K562 (cell line): ENCODE results near the gene PLCB3. TPM values are rescaled to one million over a fixed set of nuclear protein-coding genes. Genes with fewer than 3 reads are reported as not detected.

Source experiments
- CREB1 ChIP-seq, 2 experiments: sonication (generic) in 1 of 2; formaldehyde crosslinking in 1 of 2; IDR thresholded peaks; 2 replicates each; pipeline versions ENCODE4 v1.6.1 to v1.8.0; 2012 to 2022; ENCODE audit warnings: inconsistent platforms in 1 of 2, mild to moderate bottlenecking in 1 of 2, missing genetic modification reagents in 1 of 2, moderate library complexity in 1 of 2
- CTBP1 ChIP-seq: fragments of 450-650 bp; IDR thresholded peaks from 2 replicates; pipeline ENCODE4 v1.6.1; 2016; ENCODE audit warnings: borderline replicate concordance
- EP400 ChIP-seq: fragments of 450-650 bp; IDR thresholded peaks from 2 replicates; pipeline ENCODE4 v1.6.1; 2017; ENCODE audit warnings: antibody characterized with exemption, mild to moderate bottlenecking, moderate library complexity
- FUS ChIP-seq: fragments of 200-400 bp; formaldehyde crosslinking; optimal IDR thresholded peaks from 2 replicates; pipeline ENCODE3; 2017; ENCODE audit warnings: low read depth, low read length
- HMGN3 ChIP-seq: IDR thresholded peaks from 2 replicates; pipeline ENCODE4 v1.6.1; 2011; ENCODE audit warnings: borderline replicate concordance, low read depth, mild to moderate bottlenecking, mixed read lengths, low read length; ENCODE audit not compliant: insufficient read length; ENCODE audit errors: extremely low read depth
- ILF3 ChIP-seq: fragments of 450-650 bp; IDR thresholded peaks from 2 replicates; pipeline ENCODE4 v1.6.1; 2018; ENCODE audit warnings: antibody characterized with exemption, mild to moderate bottlenecking, moderate library complexity, borderline replicate concordance
- POLR2G ChIP-seq: fragments of 200-400 bp; formaldehyde crosslinking; IDR thresholded peaks from 2 replicates; pipeline ENCODE4 v1.6.1; 2017; ENCODE audit warnings: low read depth, mild to moderate bottlenecking, antibody characterized with exemption, low read length, moderate library complexity
- TBL1XR1 ChIP-seq, 2 experiments: IDR thresholded peaks; 2 replicates each; pipeline ENCODE4 v1.6.1; 2012; ENCODE audit warnings: improper control_type of control experiment in 2 of 2, low read length in 2 of 2, mild to moderate bottlenecking in 1 of 2
- ZBTB7A ChIP-seq: IDR thresholded peaks from 2 replicates; pipeline ENCODE4 v1.6.1; 2011; ENCODE audit warnings: low read depth, mild to moderate bottlenecking, low read length, moderate library complexity, borderline replicate concordance; ENCODE audit not compliant: control insufficient read depth
- ZNF324 ChIP-seq: fragments of 250-450 bp; sonication (Bioruptor Pico); IDR thresholded peaks from 2 replicates; pipeline ENCODE4 v1.4.0; 2020; ENCODE audit warnings: mild to moderate bottlenecking
- ZNF76 ChIP-seq: fragments of 250-450 bp; sonication (Bioruptor Pico); IDR thresholded peaks from 2 replicates; pipeline ENCODE4 v1.4.0; 2020; ENCODE audit warnings: mild to moderate bottlenecking, moderate library complexity, borderline replicate concordance
- polyA plus RNA-seq, 8 experiments: library from polyadenylated mRNA; depleted of rRNA in 4 of 8; stranded (reverse) in 5 of 8; unstranded in 3 of 8; fragments of >200 nt; fragmentation: Nextera tagmentation in 2 of 8; fragmentation: Illumina TruSeq in 1 of 8; extraction: Ambion mirVana in 2 of 8; extraction: Trizol in 1 of 8; gene quantifications; 2 replicates each; pipeline versions ENCODE4 v1.2.1 to v1.2.3, GENCODE V29; 2011 to 2014; ENCODE audit warnings: inconsistent platforms in 1 of 8, missing spikeins in 1 of 8
- total RNA-seq, 7 experiments: library from RNA; depleted of rRNA in 6 of 7; stranded (reverse); fragments of >200 nt in 6 of 7; fragmentation: Illumina TruSeq in 2 of 7; extraction: Trizol in 2 of 7; gene quantifications; 2 replicates each; pipeline versions ENCODE4 v1.2.1 to v1.2.3, GENCODE V29; 2011 to 2021; ENCODE audit warnings: low replicate concordance in 1 of 7
- TF ChIP-seq, protein P1 (sequence below): sonication (generic); formaldehyde crosslinking; IDR thresholded peaks from 2 replicates; pipeline ENCODE4 v1.8.1; 2023; ENCODE audit warnings: mild to moderate bottlenecking, missing genetic modification reagents
- TF ChIP-seq, protein P2 (sequence below): fragments of 250-450 bp; sonication (Bioruptor Pico); IDR thresholded peaks from 2 replicates; pipeline ENCODE4 v1.4.0; 2020
- TF ChIP-seq, protein P3 (sequence below): fragments of 450-650 bp; IDR thresholded peaks from 2 replicates; pipeline ENCODE4 v1.6.1; 2016
- TF ChIP-seq, protein P4 (sequence below), 2 experiments: fragments of 450-650 bp; conservative IDR thresholded peaks; 2 replicates each; pipeline ENCODE4 v1.6.1; 2017; ENCODE audit warnings: mild to moderate bottlenecking in 2 of 2, moderate library complexity in 2 of 2
- TF ChIP-seq, protein P5 (sequence below): sonication (generic); formaldehyde crosslinking; IDR thresholded peaks from 2 replicates; pipeline ENCODE4 v1.9.0; 2022; ENCODE audit warnings: mild to moderate bottlenecking, missing genetic modification reagents
- TF ChIP-seq, protein P6 (sequence below): IDR thresholded peaks from 2 replicates; pipeline ENCODE4 v1.6.1; 2011; ENCODE audit warnings: borderline replicate concordance, low read depth, mild to moderate bottlenecking, moderate library complexity, low read length; ENCODE audit not compliant: insufficient read depth, poor library complexity, severe bottlenecking

PLCB3 gene
- total and polyA plus RNA-seq, 9 of the 15 experiments (the other 6 are each of a cell fraction or from before 2014, with no cell fraction given), result 0.31 to 44.8 (median 14.6) TPM

DNA sequence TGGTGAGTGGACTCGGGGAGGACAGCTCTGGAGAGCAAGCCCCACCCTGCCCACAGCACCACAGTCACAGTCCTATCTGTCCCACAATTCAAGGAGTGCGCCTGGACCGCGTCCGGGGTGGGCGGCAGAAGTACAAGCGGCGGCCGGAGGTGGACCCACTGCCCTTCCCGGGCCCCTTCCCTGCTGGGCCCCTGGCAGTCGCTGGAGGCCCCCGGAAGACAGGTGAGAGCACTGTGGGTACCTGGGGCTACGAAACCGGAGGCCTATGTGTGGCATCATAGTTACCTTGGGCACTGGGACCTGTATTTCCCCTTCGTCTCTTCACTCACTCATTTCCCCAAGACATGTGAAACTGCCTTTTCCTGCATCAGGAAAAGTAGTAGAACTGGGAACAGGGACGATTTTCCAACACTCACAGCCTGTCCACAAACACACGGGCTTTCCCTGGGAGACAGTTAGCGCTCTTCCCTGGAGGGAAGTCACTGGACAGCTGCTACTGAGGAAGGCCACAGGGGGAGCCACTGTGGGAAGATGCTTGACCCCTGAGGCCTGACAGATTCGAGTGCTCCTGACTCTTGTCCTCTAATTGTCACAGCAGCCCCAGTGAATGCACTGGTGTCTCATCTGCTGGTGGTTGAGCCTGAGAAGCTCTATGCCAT is 62.9 kb downstream of the PLCB3 start (continued):
- no peak for TF ChIP-seq ZNF76 (CRISPR knock-in tag)
- TF ChIP-seq ZBTB7A, result 0 out of 2 replicates have a peak, but pooled peaks have one; percentile 21
- TF ChIP-seq HMGN3, result peak; percentile 10
- peak; percentile 23; the same call in 1 of the 2 replicates for TF ChIP-seq CTBP1
- TF ChIP-seq, protein P1, sequence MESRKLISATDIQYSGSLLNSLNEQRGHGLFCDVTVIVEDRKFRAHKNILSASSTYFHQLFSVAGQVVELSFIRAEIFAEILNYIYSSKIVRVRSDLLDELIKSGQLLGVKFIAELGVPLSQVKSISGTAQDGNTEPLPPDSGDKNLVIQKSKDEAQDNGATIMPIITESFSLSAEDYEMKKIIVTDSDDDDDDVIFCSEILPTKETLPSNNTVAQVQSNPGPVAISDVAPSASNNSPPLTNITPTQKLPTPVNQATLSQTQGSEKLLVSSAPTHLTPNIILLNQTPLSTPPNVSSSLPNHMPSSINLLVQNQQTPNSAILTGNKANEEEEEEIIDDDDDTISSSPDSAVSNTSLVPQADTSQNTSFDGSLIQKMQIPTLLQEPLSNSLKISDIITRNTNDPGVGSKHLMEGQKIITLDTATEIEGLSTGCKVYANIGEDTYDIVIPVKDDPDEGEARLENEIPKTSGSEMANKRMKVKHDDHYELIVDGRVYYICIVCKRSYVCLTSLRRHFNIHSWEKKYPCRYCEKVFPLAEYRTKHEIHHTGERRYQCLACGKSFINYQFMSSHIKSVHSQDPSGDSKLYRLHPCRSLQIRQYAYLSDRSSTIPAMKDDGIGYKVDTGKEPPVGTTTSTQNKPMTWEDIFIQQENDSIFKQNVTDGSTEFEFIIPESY (CRISPR knock-in tag), result peak; percentile 84
- TF ChIP-seq FUS, result no peak
- TF ChIP-seq, protein P2, sequence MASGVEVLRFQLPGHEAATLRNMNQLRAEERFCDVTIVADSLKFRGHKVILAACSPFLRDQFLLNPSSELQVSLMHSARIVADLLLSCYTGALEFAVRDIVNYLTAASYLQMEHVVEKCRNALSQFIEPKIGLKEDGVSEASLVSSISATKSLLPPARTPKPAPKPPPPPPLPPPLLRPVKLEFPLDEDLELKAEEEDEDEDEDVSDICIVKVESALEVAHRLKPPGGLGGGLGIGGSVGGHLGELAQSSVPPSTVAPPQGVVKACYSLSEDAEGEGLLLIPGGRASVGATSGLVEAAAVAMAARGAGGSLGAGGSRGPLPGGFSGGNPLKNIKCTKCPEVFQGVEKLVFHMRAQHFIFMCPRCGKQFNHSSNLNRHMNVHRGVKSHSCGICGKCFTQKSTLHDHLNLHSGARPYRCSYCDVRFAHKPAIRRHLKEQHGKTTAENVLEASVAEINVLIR (CRISPR knock-in tag), result no peak
- no peak for TF ChIP-seq ILF3
- TF ChIP-seq, protein P3, sequence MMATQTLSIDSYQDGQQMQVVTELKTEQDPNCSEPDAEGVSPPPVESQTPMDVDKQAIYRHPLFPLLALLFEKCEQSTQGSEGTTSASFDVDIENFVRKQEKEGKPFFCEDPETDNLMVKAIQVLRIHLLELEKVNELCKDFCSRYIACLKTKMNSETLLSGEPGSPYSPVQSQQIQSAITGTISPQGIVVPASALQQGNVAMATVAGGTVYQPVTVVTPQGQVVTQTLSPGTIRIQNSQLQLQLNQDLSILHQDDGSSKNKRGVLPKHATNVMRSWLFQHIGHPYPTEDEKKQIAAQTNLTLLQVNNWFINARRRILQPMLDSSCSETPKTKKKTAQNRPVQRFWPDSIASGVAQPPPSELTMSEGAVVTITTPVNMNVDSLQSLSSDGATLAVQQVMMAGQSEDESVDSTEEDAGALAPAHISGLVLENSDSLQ, result 0 out of 2 replicates have a peak, but pooled peaks have one; percentile 6
- TF ChIP-seq ZNF324, result no peak
- TF ChIP-seq, protein P4, sequence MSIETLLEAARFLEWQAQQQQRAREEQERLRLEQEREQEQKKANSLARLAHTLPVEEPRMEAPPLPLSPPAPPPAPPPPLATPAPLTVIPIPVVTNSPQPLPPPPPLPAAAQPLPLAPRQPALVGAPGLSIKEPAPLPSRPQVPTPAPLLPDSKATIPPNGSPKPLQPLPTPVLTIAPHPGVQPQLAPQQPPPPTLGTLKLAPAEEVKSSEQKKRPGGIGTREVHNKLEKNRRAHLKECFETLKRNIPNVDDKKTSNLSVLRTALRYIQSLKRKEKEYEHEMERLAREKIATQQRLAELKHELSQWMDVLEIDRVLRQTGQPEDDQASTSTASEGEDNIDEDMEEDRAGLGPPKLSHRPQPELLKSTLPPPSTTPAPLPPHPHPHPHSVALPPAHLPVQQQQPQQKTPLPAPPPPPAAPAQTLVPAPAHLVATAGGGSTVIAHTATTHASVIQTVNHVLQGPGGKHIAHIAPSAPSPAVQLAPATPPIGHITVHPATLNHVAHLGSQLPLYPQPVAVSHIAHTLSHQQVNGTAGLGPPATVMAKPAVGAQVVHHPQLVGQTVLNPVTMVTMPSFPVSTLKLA (conservative IDR thresholded peaks at IDR 0.05), result no peak
- TF ChIP-seq EP400, result no peak
- TF ChIP-seq, protein P5, sequence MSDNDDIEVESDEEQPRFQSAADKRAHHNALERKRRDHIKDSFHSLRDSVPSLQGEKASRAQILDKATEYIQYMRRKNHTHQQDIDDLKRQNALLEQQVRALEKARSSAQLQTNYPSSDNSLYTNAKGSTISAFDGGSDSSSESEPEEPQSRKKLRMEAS (CRISPR knock-in tag), result no peak
- TF ChIP-seq, protein P6, sequence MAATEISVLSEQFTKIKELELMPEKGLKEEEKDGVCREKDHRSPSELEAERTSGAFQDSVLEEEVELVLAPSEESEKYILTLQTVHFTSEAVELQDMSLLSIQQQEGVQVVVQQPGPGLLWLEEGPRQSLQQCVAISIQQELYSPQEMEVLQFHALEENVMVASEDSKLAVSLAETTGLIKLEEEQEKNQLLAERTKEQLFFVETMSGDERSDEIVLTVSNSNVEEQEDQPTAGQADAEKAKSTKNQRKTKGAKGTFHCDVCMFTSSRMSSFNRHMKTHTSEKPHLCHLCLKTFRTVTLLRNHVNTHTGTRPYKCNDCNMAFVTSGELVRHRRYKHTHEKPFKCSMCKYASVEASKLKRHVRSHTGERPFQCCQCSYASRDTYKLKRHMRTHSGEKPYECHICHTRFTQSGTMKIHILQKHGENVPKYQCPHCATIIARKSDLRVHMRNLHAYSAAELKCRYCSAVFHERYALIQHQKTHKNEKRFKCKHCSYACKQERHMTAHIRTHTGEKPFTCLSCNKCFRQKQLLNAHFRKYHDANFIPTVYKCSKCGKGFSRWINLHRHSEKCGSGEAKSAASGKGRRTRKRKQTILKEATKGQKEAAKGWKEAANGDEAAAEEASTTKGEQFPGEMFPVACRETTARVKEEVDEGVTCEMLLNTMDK, result peak; percentile 88
- TF ChIP-seq POLR2G, result peak; percentile 45
- no peak for TF ChIP-seq TBL1XR1 (IDR thresholded peaks at IDR 0.05; ENCODE audit: low read length in 2 of 2)
- no peak for TF ChIP-seq CREB1 (IDR thresholded peaks at IDR 0.05)
- no peak for TF ChIP-seq CREB1 (CRISPR knock-in tag; IDR thresholded peaks at IDR 0.05)
